SK-N-SH treated with all-trans-retinoic acid at 6 μM for 48 hours (cell line): ENCODE data around the gene OLR1.

Experiments used
- PPARA ChIP-seq: fragments of 250-450 bp; sonication (Bioruptor Pico); IDR thresholded peaks from 2 replicates; pipeline ENCODE4 v1.5.0; 2020; ENCODE audit warnings: mild to moderate bottlenecking, borderline replicate concordance
- RARB ChIP-seq: fragments of 250-450 bp; sonication (Bioruptor Pico); IDR thresholded peaks from 2 replicates; pipeline ENCODE4 v1.8.0; 2021; ENCODE audit warnings: mild to moderate bottlenecking, moderate library complexity
- ZC3H10 ChIP-seq: fragments of 250-450 bp; sonication (Bioruptor Pico); IDR thresholded peaks from 2 replicates; pipeline ENCODE4 v1.5.1; 2021; ENCODE audit warnings: mild to moderate bottlenecking, moderate library complexity
- ZFP30 ChIP-seq: fragments of 450-650 bp; formaldehyde crosslinking; IDR thresholded peaks from 2 replicates; pipeline ENCODE4 v1.5.0; 2022; ENCODE audit warnings: mild to moderate bottlenecking, moderate library complexity
- TF ChIP-seq, protein P1 (sequence below): fragments of 250-450 bp; sonication (Bioruptor Pico); IDR thresholded peaks from 2 replicates; pipeline ENCODE4 v1.5.1; 2020; ENCODE audit warnings: low read depth, mild to moderate bottlenecking, moderate library complexity
- TF ChIP-seq, protein P2 (sequence below): fragments of 250-450 bp; sonication (Bioruptor Pico); IDR thresholded peaks from 2 replicates; pipeline ENCODE4 v1.8.0; 2020; ENCODE audit warnings: mild to moderate bottlenecking, moderate library complexity, borderline replicate concordance

DNA sequence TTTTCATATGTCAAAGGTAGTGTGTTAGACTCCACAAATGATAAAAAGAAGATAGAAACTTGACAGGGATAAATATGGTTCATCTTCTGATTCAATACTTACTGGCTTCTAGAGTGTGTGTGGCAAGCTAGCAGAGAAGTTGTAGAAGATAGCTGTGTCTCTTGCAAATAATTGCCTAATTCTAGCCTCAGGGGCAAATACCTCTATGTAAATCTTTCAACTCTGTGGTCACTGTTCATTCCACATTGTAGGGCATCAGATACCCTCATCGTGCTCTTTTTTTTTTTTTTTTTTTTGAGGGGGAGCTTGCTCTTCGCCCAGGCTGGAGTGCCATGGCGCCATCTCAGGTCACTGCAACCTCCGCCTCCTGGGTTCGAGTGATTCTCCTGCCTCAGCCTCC is 1.7 kb downstream of the OLR1 start:
- no peak for TF ChIP-seq PPARA (CRISPR knock-in tag)
- no peak for TF ChIP-seq RARB (CRISPR knock-in tag)
- TF ChIP-seq ZC3H10 = no peak
- TF ChIP-seq ZFP30 = no peak
- TF ChIP-seq, protein P1, sequence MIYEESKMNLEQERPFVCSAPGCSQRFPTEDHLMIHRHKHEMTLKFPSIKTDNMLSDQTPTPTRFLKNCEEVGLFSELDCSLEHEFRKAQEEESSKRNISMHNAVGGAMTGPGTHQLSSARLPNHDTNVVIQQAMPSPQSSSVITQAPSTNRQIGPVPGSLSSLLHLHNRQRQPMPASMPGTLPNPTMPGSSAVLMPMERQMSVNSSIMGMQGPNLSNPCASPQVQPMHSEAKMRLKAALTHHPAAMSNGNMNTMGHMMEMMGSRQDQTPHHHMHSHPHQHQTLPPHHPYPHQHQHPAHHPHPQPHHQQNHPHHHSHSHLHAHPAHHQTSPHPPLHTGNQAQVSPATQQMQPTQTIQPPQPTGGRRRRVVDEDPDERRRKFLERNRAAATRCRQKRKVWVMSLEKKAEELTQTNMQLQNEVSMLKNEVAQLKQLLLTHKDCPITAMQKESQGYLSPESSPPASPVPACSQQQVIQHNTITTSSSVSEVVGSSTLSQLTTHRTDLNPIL (CRISPR knock-in tag) = no peak
- TF ChIP-seq, protein P2, sequence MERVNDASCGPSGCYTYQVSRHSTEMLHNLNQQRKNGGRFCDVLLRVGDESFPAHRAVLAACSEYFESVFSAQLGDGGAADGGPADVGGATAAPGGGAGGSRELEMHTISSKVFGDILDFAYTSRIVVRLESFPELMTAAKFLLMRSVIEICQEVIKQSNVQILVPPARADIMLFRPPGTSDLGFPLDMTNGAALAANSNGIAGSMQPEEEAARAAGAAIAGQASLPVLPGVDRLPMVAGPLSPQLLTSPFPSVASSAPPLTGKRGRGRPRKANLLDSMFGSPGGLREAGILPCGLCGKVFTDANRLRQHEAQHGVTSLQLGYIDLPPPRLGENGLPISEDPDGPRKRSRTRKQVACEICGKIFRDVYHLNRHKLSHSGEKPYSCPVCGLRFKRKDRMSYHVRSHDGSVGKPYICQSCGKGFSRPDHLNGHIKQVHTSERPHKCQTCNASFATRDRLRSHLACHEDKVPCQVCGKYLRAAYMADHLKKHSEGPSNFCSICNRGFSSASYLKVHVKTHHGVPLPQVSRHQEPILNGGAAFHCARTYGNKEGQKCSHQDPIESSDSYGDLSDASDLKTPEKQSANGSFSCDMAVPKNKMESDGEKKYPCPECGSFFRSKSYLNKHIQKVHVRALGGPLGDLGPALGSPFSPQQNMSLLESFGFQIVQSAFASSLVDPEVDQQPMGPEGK (CRISPR knock-in tag) = no peak
